ENCODE results near the gene NF1.

- TF ChIP-seq EZH2 (IDR thresholded peaks at IDR 0.05; ENCODE audit: insufficient read depth, low read length) (no peak), CTCF (IDR thresholded peaks at IDR 0.05; ENCODE audit: insufficient read depth, low read depth, low read length) (no peak)
These were observed 227.2 kb downstream of the NF1 start for GRCh38 chr17:31321966-31322365.

Data from astrocyte (in vitro differentiated cells and primary cell).